Measurements from ENCODE around the gene GRWD1. TPM values are rescaled to one million over a fixed set of nuclear protein-coding genes. Genes with fewer than 3 reads are reported as not detected.
A peak's percentile ranks its signal among the peaks of the same experiment; 100 is the strongest.

GRWD1 gene
- total RNA-seq, 2 experiments from 2014 or later = 46.4 to 50.4 TPM

GRCh38 chr19:48436586-48436985 is 9.2 kb upstream of the GRWD1 start:
- no peaks in the 10 kb centered on the region for H3K36me3 Mint-ChIP-seq (ENCODE audit: low read depth)
- no peaks in the 10 kb centered on the region for H3K9me3 Mint-ChIP-seq (ENCODE audit: insufficient read depth)
- H3K4me1 Mint-ChIP-seq (ENCODE audit: low read depth) = peaks cover 5% of the 10 kb centered on the region
- CTCF ChIA-PET = no interaction called here
- no peak overlapping the region for H3K4me3 Mint-ChIP-seq
- no peak for ATAC-seq
- H3K27ac Mint-ChIP-seq = no peak overlapping the region
- DNase-seq = no peak
- POLR2A ChIA-PET = no interaction called here
- H3K27me3 Mint-ChIP-seq (ENCODE audit: low read depth) = peaks cover 21% of the 10 kb centered on the region

GRCh38 chr19:48441360-48442050 is 4.3 kb upstream of the GRWD1 start:
- Mint-ChIP-seq H3K27me3 (ENCODE audit: low read depth) (peaks cover 33% of the 10 kb centered on the region), H3K4me3 (peak overlapping the region; percentile 25)

GRCh38 chr19:48442116-48443035 is 3.4 kb upstream of the GRWD1 start:
- no peak for ATAC-seq
- peaks cover 33% of the 10 kb centered on the region for H3K27me3 Mint-ChIP-seq (ENCODE audit: low read depth)
- H3K27ac Mint-ChIP-seq = no peak overlapping the region
- no peaks in the 10 kb centered on the region for H3K9me3 Mint-ChIP-seq (ENCODE audit: insufficient read depth)
- ChIA-PET CTCF (interaction anchor here (1.0 to 1.6 kb wide), 2 partner anchors 51 kb away, joined by 3 to 9 read pairs; partner anchors contain the start of gene KDELR1), POLR2A (no interaction called here)
- H3K4me3 Mint-ChIP-seq = peak overlapping the region; percentile 5
- DNase-seq = no peak
- peaks cover 33% of the 10 kb centered on the region for H3K4me1 Mint-ChIP-seq (ENCODE audit: low read depth)
- peaks cover 7% of the 10 kb centered on the region for H3K36me3 Mint-ChIP-seq (ENCODE audit: low read depth)

More at GRCh38 chr19:48441360-48442050, 4.3 kb upstream of the GRWD1 start:
- ChIA-PET POLR2A (interaction anchor here (1.0 kb wide), 1 partner anchor 111 kb away, joined by 3 read pairs; no protein-coding TSS in a partner anchor), CTCF (interaction anchor here (1.6 kb wide), 1 partner anchor 51 kb away, joined by 9 read pairs; the partner anchor contains the start of gene KDELR1)
- Mint-ChIP-seq H3K36me3 (ENCODE audit: low read depth) (peaks cover 6% of the 10 kb centered on the region), H3K4me1 (ENCODE audit: low read depth) (peaks cover 27% of the 10 kb centered on the region), H3K9me3 (ENCODE audit: insufficient read depth) (no peaks in the 10 kb centered on the region), H3K27ac (no peak overlapping the region)
- DNase-seq (no peak), ATAC-seq (no peak)

DNA sequence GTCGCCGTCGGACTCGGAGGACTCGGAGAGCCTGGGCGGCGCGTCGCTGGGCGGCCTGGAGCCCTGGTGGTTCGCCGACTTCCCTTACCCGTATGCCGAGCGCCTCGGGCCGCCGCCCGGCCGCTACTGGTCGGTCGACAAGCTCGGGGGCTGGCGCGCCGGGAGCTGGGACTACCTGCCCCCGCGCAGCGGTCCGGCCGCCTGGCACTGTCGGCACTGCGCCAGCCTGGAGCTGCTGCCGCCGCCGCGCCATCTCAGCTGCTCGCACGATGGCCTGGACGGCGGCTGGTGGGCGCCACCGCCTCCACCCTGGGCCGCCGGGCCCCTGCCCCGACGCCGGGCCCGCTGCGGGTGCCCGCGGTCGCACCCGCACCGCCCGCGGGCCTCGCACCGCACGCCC is 2.5 kb upstream of the GRWD1 start:
- Mint-ChIP-seq H3K4me1 (ENCODE audit: low read depth) (peaks cover 40% of the 10 kb centered on the region), H3K27ac (no peak overlapping the region), H3K27me3 (ENCODE audit: low read depth) (peaks cover 26% of the 10 kb centered on the region), H3K4me3 (no peak overlapping the region), H3K9me3 (ENCODE audit: insufficient read depth) (no peaks in the 10 kb centered on the region), H3K36me3 (ENCODE audit: low read depth) (peaks cover 16% of the 10 kb centered on the region)
- POLR2A ChIA-PET = no interaction called here
- ATAC-seq (no peak), DNase-seq (no peak)
- CTCF ChIA-PET = interaction anchor here (1.0 to 1.8 kb wide), 2 partner anchors 10 to 52 kb away, joined by 3 read pairs; partner anchors contain the start of gene KDELR1

DNA sequence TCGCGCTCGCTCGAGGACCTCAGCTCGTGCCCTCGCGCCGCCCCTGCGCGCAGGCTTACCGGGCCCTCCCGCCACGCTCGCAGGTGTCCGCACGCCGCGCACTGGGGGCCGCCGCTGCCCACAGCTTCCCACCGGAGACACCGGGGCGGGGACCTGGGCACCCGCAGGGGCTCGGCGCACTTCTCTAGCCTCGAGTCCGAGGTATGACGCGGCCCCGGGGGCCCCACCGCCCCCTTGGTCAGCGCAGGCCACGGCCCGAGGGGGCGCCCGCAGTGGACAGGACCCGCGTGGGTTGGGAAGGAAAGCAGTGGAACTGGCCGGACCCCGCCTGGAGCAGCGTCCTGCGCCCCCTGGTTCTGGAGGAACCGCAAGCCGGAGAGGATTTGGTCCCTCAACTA is 2.1 kb upstream of the GRWD1 start:
- H3K27ac Mint-ChIP-seq = no peak overlapping the region
- POLR2A ChIA-PET = no interaction called here

GRCh38 chr19:48444129-48444935 is 1.5 kb upstream of the GRWD1 start:
- H3K4me1 Mint-ChIP-seq (ENCODE audit: low read depth) = peaks cover 43% of the 10 kb centered on the region
- H3K4me3 Mint-ChIP-seq = peak overlapping the region; percentile 91
- ChIA-PET CTCF (interaction anchor here (1.1 to 1.8 kb wide), 3 partner anchors 11 to 123 kb away, joined by 3 to 4 read pairs (median 3); no protein-coding TSS in a partner anchor), POLR2A (interaction anchor here (1.3 kb wide), 1 partner anchor 111 kb away, joined by 3 read pairs; no protein-coding TSS in a partner anchor)
- peaks cover 23% of the 10 kb centered on the region for H3K27me3 Mint-ChIP-seq (ENCODE audit: low read depth)
- H3K27ac Mint-ChIP-seq = no peak overlapping the region
- DNase-seq (no peak), ATAC-seq (no peak)
- no peaks in the 10 kb centered on the region for H3K9me3 Mint-ChIP-seq (ENCODE audit: insufficient read depth)
- H3K36me3 Mint-ChIP-seq (ENCODE audit: low read depth) = peaks cover 25% of the 10 kb centered on the region

More for the DNA sequence above, 2.1 kb upstream of the GRWD1 start:
- ATAC-seq (no peak), DNase-seq (no peak)
- Mint-ChIP-seq H3K36me3 (ENCODE audit: low read depth) (peaks cover 21% of the 10 kb centered on the region), H3K27me3 (ENCODE audit: low read depth) (peaks cover 26% of the 10 kb centered on the region), H3K4me3 (no peak overlapping the region), H3K4me1 (ENCODE audit: low read depth) (peaks cover 43% of the 10 kb centered on the region), H3K9me3 (ENCODE audit: insufficient read depth) (no peaks in the 10 kb centered on the region)
- CTCF ChIA-PET = interaction anchor here (1.0 to 1.8 kb wide), 2 partner anchors 10 to 52 kb away, joined by 3 read pairs; partner anchors contain the start of gene KDELR1

DNA sequence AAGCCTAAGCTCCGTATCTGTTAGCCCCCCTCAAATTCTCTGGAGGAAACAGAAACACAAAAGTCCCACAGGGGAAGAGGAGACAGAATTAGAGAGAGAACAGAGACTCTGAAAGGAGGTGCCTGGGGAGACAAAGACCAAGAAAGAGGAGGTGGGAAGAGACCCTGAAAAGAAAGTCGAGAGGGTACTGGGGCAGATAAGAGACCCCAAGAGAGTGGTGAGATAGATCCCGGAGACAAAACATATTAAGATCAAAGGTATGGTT is 915 bp upstream of the GRWD1 start:
- ChIA-PET POLR2A (interaction anchor here (1.3 kb wide), 1 partner anchor 111 kb away, joined by 3 read pairs; no protein-coding TSS in a partner anchor), CTCF (interaction anchor here (1.1 to 1.8 kb wide), 3 partner anchors 11 to 123 kb away, joined by 3 to 4 read pairs (median 3); no protein-coding TSS in a partner anchor)
- no peak for ATAC-seq
- Mint-ChIP-seq H3K4me1 (ENCODE audit: low read depth) (peaks cover 43% of the 10 kb centered on the region), H3K9me3 (ENCODE audit: insufficient read depth) (no peaks in the 10 kb centered on the region), H3K4me3 (peak overlapping the region; percentile 91), H3K27me3 (ENCODE audit: low read depth) (peaks cover 23% of the 10 kb centered on the region), H3K36me3 (ENCODE audit: low read depth) (peaks cover 29% of the 10 kb centered on the region), H3K27ac (peak overlapping the region; percentile 94)
- no peak for DNase-seq

- CTCF ChIA-PET = interaction anchor here (1.1 to 1.5 kb wide), 2 partner anchors 111 to 124 kb away, joined by 3 to 4 read pairs; no protein-coding TSS in a partner anchor
- POLR2A ChIA-PET = interaction anchor here (1.3 kb wide), 1 partner anchor 112 kb away, joined by 3 read pairs; no protein-coding TSS in a partner anchor
- Mint-ChIP-seq H3K36me3 (ENCODE audit: low read depth) (peaks cover 29% of the 10 kb centered on the region), H3K27ac (peak overlapping the region; percentile 94), H3K9me3 (ENCODE audit: insufficient read depth) (no peaks in the 10 kb centered on the region), H3K4me1 (ENCODE audit: low read depth) (peaks cover 43% of the 10 kb centered on the region), H3K4me3 (peak overlapping the region; percentile 91), H3K27me3 (ENCODE audit: low read depth) (peaks cover 23% of the 10 kb centered on the region)
- DNase-seq = peak; percentile 35
- ATAC-seq = peak; percentile 32
Observed at GRCh38 chr19:48445256-48445605, 552 bp upstream of the GRWD1 start.

GRCh38 chr19:48446579-48446978 is 796 bp downstream of the GRWD1 start:
- Mint-ChIP-seq H3K27ac (peak overlapping the region; percentile 94), H3K27me3 (ENCODE audit: low read depth) (peaks cover 17% of the 10 kb centered on the region), H3K36me3 (ENCODE audit: low read depth) (peaks cover 34% of the 10 kb centered on the region), H3K4me1 (ENCODE audit: low read depth) (peaks cover 43% of the 10 kb centered on the region), H3K4me3 (peak overlapping the region; percentile 91), H3K9me3 (ENCODE audit: insufficient read depth) (no peaks in the 10 kb centered on the region)
- POLR2A ChIA-PET = interaction anchor here (0.7 to 2.1 kb wide), 4 partner anchors 9 to 1176 kb away, joined by 3 to 5 read pairs (median 3); partner anchors contain the start of genes KCNJ14 and TMEM143
- ATAC-seq (no peak), DNase-seq (no peak)
- CTCF ChIA-PET = interaction anchor here (1.3 kb wide), 1 partner anchor 83 kb away, joined by 4 read pairs; the partner anchor contains the start of genes SYNGR4 and TMEM143

DNA sequence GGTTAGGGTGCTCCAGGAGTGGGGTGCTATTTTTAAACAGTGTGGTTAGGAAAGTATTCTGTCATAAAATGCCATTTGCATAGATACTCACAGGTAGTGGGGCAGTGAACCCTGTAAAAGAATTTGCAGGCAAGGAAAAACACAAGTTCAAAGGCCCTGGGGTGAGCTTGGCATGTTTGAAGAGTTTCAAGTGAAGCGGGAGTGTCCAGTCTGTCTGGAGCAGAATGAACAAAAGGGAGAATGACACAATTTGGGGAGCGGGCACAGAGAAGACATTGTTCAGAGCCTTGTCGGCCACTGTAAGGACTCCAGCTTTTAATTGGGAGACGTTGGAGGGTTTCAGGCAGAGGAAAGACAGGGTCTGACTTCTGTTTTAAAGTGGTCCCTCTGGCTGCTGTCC is 2.8 kb downstream of the GRWD1 start:
- ChIA-PET CTCF (no interaction called here), POLR2A (interaction anchor here (0.5 kb wide), 1 partner anchor 13 kb away, joined by 4 read pairs; no protein-coding TSS in a partner anchor)
- no peak overlapping the region for H3K4me3 Mint-ChIP-seq
- no peak overlapping the region for H3K27ac Mint-ChIP-seq
- H3K36me3 Mint-ChIP-seq (ENCODE audit: low read depth) = peaks cover 43% of the 10 kb centered on the region
- no peak for DNase-seq
- H3K27me3 Mint-ChIP-seq (ENCODE audit: low read depth) = peaks cover 9% of the 10 kb centered on the region
- no peaks in the 10 kb centered on the region for H3K9me3 Mint-ChIP-seq (ENCODE audit: insufficient read depth)
- no peak for ATAC-seq
- peaks cover 38% of the 10 kb centered on the region for H3K4me1 Mint-ChIP-seq (ENCODE audit: low read depth)

DNA sequence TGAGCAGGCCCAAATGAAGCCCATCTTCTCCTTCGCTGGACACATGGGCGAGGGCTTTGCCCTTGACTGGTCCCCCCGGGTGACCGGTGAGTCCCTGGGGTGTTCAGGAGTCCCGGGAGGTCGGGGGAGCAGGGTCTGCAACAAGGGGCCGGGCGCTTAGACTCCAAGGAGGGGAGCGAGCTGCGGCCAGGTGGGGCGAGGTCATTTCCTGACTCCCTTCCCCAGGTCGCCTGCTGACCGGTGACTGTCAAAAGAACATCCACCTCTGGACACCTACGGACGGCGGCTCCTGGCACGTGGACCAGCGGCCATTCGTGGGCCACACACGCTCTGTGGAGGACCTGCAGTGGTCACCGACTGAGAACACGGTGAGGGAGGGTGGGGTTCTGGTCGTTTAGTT is 4.7 kb downstream of the GRWD1 start:
- Mint-ChIP-seq H3K4me1 (ENCODE audit: low read depth) (peaks cover 35% of the 10 kb centered on the region), H3K9me3 (ENCODE audit: insufficient read depth) (no peaks in the 10 kb centered on the region), H3K4me3 (no peak overlapping the region), H3K27ac (no peak overlapping the region), H3K36me3 (ENCODE audit: low read depth) (peaks cover 49% of the 10 kb centered on the region), H3K27me3 (ENCODE audit: low read depth) (no peaks in the 10 kb centered on the region)
- ATAC-seq (no peak), DNase-seq (no peak)
- ChIA-PET POLR2A (no interaction called here), CTCF (no interaction called here)

All from activated CD8-positive, alpha-beta T cell treated with anti-CD3 and anti-CD28 coated beads, Interleukin-2, amount 10 ng/mL, durations not matched to agents 7 days and 5 days (primary cell).